ENCODE measurements around the gene CCT2. TPM values are rescaled to one million over a fixed set of nuclear protein-coding genes. Genes with fewer than 3 reads are reported as not detected.

CCT2 gene
- total and polyA plus RNA-seq, 2 of the 13 experiments (the other 11 are each of a cell fraction or from before 2014, with no cell fraction given) = 209 to 388 TPM

GRCh38 chr12:69613351-69613750 lies 28.1 kb downstream of the CCT2 start:
- Histone ChIP-seq H3K4me2 (ENCODE audit: low read depth, low read length) (no peak overlapping the region), H2AFZ (ENCODE audit: low read length) (no peak overlapping the region), H3K27me3 (ENCODE audit: control insufficient read depth in 1 of 2, insufficient read depth in 2 of 2, low read length in 2 of 2) (peaks cover 0 to 10% of the 10 kb centered on the region in 2 experiments; a peak in 2 of 5 replicates), H3K36me3 (replicated peaks in 1 of 2; ENCODE audit: control insufficient read depth in 1 of 2, insufficient read depth in 2 of 2, low read length in 2 of 2) (no peaks in the 10 kb centered on the region), H3K27ac (ENCODE audit: extremely low read length, insufficient read depth, low read length) (no peak overlapping the region), H3K9ac (ENCODE audit: insufficient read depth, low read depth, low read length) (no peak overlapping the region), H4K20me1 (ENCODE audit: insufficient read depth, low read length) (no peaks in the 10 kb centered on the region), H3K4me1 (ENCODE audit: insufficient read depth, low read length) (no peaks in the 10 kb centered on the region), H3K4me3 (replicated peaks in 1 of 3; ENCODE audit: insufficient read depth in 1 of 3, low read depth in 2 of 3, low read length in 3 of 3) (no peak overlapping the region), H3K79me2 (ENCODE audit: insufficient read depth, low read length) (no peaks in the 10 kb centered on the region), H3K9me3 (ENCODE audit: low read length) (no peaks in the 10 kb centered on the region)
- BruUV-seq (replicated peaks) = no TSS peak
- TF ChIP-seq ZNF746 (CRISPR knock-in tag; IDR thresholded peaks at IDR 0.05) (no peak), ZBTB26 (CRISPR knock-in tag; IDR thresholded peaks at IDR 0.05; ENCODE audit: borderline replicate concordance) (no peak), NFKBIZ (CRISPR knock-in tag; IDR thresholded peaks at IDR 0.05) (no peak), GLI4 (CRISPR knock-in tag; IDR thresholded peaks at IDR 0.05; ENCODE audit: borderline replicate concordance) (no peak), ZNF563 (CRISPR knock-in tag; IDR thresholded peaks at IDR 0.05) (no peak), NFIC (IDR thresholded peaks at IDR 0.05; ENCODE audit: low read length) (no peak), PHB2 (IDR thresholded peaks at IDR 0.05; ENCODE audit: partially characterized antibody) (no peak)
- FAIRE-seq (no peak), ATAC-seq (no peak), DNase-seq (ENCODE audit: low spot score) (no peak)
- in situ Hi-C loops (cut with HindIII; ENCODE audit: extremely low pct_ligation_motif_present, low pct_unique_long_range_greater_than_20kb) (no loop called here), intact Hi-C loops (cut with micrococcal nuclease; ENCODE audit: unreplicated experiment) (no loop called here)
- CTCF ChIA-PET (ENCODE audit: low intra/inter-chr PET ratio, low total read pairs) = no interaction called here
- POLR2A ChIA-PET = no interaction called here

- BruUV-seq (replicated peaks) = no TSS peak
- Histone ChIP-seq H3K9me3 (ENCODE audit: low read length) (no peaks in the 10 kb centered on the region), H3K79me2 (ENCODE audit: insufficient read depth, low read length) (no peaks in the 10 kb centered on the region), H3K4me1 (ENCODE audit: insufficient read depth, low read length) (no peaks in the 10 kb centered on the region), H2AFZ (ENCODE audit: low read length) (no peak overlapping the region), H3K27me3 (ENCODE audit: control insufficient read depth in 1 of 2, insufficient read depth in 2 of 2, low read length in 2 of 2) (peaks cover 0 to 10% of the 10 kb centered on the region in 2 experiments; a peak in 2 of 5 replicates), H4K20me1 (ENCODE audit: insufficient read depth, low read length) (no peaks in the 10 kb centered on the region), H3K9ac (ENCODE audit: insufficient read depth, low read depth, low read length) (no peak overlapping the region), H3K27ac (ENCODE audit: extremely low read length, insufficient read depth, low read length) (no peak overlapping the region), H3K4me3 (replicated peaks in 1 of 3; ENCODE audit: insufficient read depth in 1 of 3, low read depth in 2 of 3, low read length in 3 of 3) (no peak overlapping the region), H3K4me2 (ENCODE audit: low read depth, low read length) (no peak overlapping the region), H3K36me3 (replicated peaks in 1 of 2; ENCODE audit: control insufficient read depth in 1 of 2, insufficient read depth in 2 of 2, low read length in 2 of 2) (no peaks in the 10 kb centered on the region)
- ChIA-PET CTCF (ENCODE audit: low intra/inter-chr PET ratio, low total read pairs) (no interaction called here), POLR2A (no interaction called here)
- DNase-seq (ENCODE audit: low spot score) (no peak), FAIRE-seq (no peak), ATAC-seq (no peak)
- 59% methylated on average over 14 of the region's 14 CpGs for WGBS (ENCODE audit: low lambda C conversion rate)
- intact Hi-C loops (cut with micrococcal nuclease; ENCODE audit: unreplicated experiment) = no loop called here
- in situ Hi-C loops (cut with HindIII; ENCODE audit: extremely low pct_ligation_motif_present, low pct_unique_long_range_greater_than_20kb) = no loop called here
- TF ChIP-seq NBN (conservative IDR thresholded peaks at IDR 0.05) (no peak), RNF2 (conservative IDR thresholded peaks at IDR 0.05; ENCODE audit: low read depth) (no peak), SRSF4 (IDR thresholded peaks at IDR 0.05; ENCODE audit: low read depth, low read length, poor library complexity, severe bottlenecking) (no peak), KDM2A (CRISPR knock-in tag; IDR thresholded peaks at IDR 0.05; ENCODE audit: borderline replicate concordance, low read depth) (no peak), ZNF234 (CRISPR knock-in tag; conservative IDR thresholded peaks at IDR 0.05) (no peak), FOXA1 (IDR thresholded peaks at IDR 0.05) (no peak), FOXA1 (CRISPR knock-in tag; IDR thresholded peaks at IDR 0.05) (no peak), KDM1A (CRISPR knock-in tag; IDR thresholded peaks at IDR 0.05) (no peak)
Observed at GRCh38 chr12:69616025-69616424, 30.8 kb downstream of the CCT2 start.
